ENCODE measurements around the gene RUBCN. TPM values are rescaled to one million over a fixed set of nuclear protein-coding genes. Genes with fewer than 3 reads are reported as not detected.

RUBCN gene
- total and polyA plus RNA-seq, 11 donors: 14.9 to 53.4 (median 36.9) TPM

DNA sequence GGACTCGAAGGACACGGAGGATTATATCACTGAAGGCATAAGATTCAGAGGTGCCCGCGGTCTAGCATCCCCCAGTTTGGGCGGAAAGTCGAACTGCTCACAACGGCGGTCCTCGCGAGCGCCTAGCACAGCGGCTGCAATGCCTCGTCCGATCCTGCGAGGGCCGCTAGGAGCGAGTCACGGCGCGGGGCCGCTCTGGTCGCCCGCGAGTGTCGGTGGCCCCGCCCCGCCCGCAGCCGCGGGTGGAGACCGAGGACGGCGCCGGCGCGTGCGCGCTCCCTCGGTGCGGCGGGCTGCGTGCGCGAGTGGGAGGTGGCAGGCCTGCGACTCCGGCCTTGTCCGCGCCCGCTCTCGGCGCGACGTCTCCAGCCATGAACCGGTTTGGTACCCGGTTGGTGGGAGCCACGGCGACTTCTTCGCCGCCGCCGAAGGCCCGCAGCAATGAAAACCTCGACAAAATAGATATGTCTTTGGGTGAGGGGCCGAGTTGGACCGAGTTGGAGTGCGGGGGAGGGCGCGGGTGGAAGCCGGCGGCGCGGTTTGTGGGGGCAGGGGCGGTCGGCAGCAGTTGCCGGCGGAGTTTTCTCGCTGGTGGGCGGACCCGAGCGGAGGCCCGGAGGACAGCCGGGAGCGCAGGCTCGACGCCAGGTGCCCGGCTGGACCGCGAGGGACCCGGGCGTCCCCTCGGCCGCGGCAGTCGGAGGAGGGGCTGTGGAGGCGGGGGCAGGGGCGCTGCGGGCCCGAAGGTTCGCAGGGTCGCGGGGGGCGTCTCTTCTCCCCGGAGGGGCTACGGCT is 13.1 kb upstream of the RUBCN start, which contains the start of gene FYTTD1:
FYTTD1 (plus strand) TSS at position 283 of the 795 bp plus-strand sequence; CDS start at position 372, 89 bp downstream.
- DNase-seq (peak; percentile 92 to 97 (median 94)), ATAC-seq (peak; percentile 84 to 95 (median 92))
- TF ChIP-seq, protein P1, sequence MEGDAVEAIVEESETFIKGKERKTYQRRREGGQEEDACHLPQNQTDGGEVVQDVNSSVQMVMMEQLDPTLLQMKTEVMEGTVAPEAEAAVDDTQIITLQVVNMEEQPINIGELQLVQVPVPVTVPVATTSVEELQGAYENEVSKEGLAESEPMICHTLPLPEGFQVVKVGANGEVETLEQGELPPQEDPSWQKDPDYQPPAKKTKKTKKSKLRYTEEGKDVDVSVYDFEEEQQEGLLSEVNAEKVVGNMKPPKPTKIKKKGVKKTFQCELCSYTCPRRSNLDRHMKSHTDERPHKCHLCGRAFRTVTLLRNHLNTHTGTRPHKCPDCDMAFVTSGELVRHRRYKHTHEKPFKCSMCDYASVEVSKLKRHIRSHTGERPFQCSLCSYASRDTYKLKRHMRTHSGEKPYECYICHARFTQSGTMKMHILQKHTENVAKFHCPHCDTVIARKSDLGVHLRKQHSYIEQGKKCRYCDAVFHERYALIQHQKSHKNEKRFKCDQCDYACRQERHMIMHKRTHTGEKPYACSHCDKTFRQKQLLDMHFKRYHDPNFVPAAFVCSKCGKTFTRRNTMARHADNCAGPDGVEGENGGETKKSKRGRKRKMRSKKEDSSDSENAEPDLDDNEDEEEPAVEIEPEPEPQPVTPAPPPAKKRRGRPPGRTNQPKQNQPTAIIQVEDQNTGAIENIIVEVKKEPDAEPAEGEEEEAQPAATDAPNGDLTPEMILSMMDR (IDR thresholded peaks at IDR 0.05): peak; percentile 30 to 76 (median 54)
- TF ChIP-seq POLR2A (IDR thresholded peaks at IDR 0.05): peak in 1 of 2 donors; percentile 81
- no peaks in the 10 kb centered on the region for H3K36me3 ChIP-seq
- H3K27ac ChIP-seq: peak within 1 kb of the TSS; percentile 95 to 99 (median 96)
- H3K4me3 ChIP-seq: peak within 1 kb of the TSS; percentile 68 to 98 (median 86)
- intact Hi-C loops (cut with DNase I): loop anchor here in 7 of 10 donors (2.0 to 5.0 kb wide), 4 partner anchors 37 to 41 kb away; partner anchors contain the start of gene LRCH3 (in 2 of the 7)
- peaks cover 0 to 1% (median 0%) of the 10 kb centered on the region in 12 donors for H3K9me3 ChIP-seq
- 0% methylated on average over 20 to 104 of the region's 104 CpGs for WGBS, 4 donors
- no peaks in the 10 kb centered on the region for H3K27me3 ChIP-seq
- H3K4me1 ChIP-seq: peaks cover 11 to 66% (median 40%) of the 10 kb centered on the region in 12 donors

DNA sequence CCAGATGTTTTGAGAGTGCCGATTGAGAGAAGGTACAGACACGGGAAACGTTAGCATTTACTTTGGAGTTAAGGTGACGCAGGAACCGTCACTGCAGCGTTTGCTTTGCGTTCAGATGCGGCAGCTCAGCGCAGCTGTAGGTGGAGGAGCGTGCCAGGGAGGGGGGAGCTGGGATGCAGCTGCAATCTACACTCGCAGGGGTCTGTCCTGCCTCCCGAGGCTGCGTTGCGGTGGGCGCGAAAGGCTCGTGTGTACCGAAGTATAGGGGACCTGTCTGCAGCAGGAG is 12.6 kb upstream of the RUBCN start:
- Histone ChIP-seq H3K27ac (peak overlapping the region; percentile 95 to 99 (median 96)), H3K36me3 (no peaks in the 10 kb centered on the region), H3K27me3 (no peaks in the 10 kb centered on the region), H3K4me3 (peak overlapping the region; percentile 68 to 98 (median 86)), H3K9me3 (peaks cover 0 to 7% (median 0%) of the 10 kb centered on the region in 12 donors), H3K4me1 (peaks cover 7 to 62% (median 37%) of the 10 kb centered on the region in 12 donors)
- ATAC-seq: peak; percentile 16 to 43 (median 34)
- WGBS, 4 donors: 0 to 1% (median 0%) methylated on average over 17 to 18 of the region's 18 CpGs
- peak in 1 of 5 donors; percentile 37 for DNase-seq
- intact Hi-C loops (cut with DNase I): loop anchor here in 5 of 10 donors (2.0 to 5.0 kb wide), 2 partner anchors 36 to 37 kb away; no protein-coding TSS in a partner anchor
- TF ChIP-seq, protein P1 (IDR thresholded peaks at IDR 0.05): no peak
- TF ChIP-seq POLR2A (IDR thresholded peaks at IDR 0.05): no peak

DNA sequence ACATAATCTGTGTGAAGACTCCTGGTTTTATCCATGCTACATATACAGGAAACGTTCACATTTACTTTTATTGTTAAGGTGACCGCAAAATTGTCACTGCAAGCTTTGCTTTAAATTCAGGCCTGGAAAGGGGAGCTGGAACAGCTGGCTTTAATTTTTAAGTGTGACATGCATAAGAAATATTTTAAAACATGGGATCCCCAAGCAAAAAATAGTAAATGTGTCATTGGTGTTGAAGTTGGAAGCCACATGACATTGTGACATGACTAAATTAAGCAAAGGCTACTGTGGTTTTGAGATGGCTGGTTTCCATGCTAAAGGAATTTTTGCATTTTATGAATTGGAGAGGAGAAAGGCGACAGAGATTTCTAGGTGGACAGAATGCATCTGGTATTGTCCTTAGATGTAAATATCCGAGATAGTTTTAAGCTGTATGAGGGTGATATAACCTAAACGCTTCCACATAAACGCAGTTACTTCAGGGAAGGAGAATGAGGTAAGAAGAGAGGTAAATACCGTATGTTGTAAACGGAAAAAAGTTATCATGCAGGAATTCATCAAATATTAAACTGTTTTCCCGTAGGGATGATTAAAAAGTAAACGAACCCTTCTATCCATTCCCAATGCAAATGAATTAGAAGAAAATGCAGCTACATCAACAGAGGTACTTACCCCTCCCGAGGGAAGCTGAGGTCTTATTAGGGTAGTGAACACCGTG is 12.1 kb upstream of the RUBCN start:
- peak overlapping the region; percentile 68 to 98 (median 86) for H3K4me3 ChIP-seq
- H3K27me3 ChIP-seq: no peaks in the 10 kb centered on the region
- TF ChIP-seq, protein P1 (IDR thresholded peaks at IDR 0.05): no peak
- no peak for TF ChIP-seq POLR2A (IDR thresholded peaks at IDR 0.05)
- H3K36me3 ChIP-seq: no peaks in the 10 kb centered on the region
- H3K9me3 ChIP-seq: peaks cover 0 to 8% (median 0%) of the 10 kb centered on the region in 12 donors
- intact Hi-C loops (cut with DNase I): loop anchor here in 5 of 10 donors (2.0 to 5.0 kb wide), 2 partner anchors 36 kb away; no protein-coding TSS in a partner anchor
- peak overlapping the region; percentile 95 to 99 (median 96) for H3K27ac ChIP-seq
- 19 to 30% (median 24%) methylated on average over 12 of the region's 12 CpGs for WGBS, 4 donors
- ATAC-seq (peak in 1 of 4 donors; percentile 2), DNase-seq (no peak)
- H3K4me1 ChIP-seq: peaks cover 7 to 57% (median 37%) of the 10 kb centered on the region in 12 donors

Data from heart left ventricle (tissue), 16 donors.